K562 (cell line): ENCODE results near the gene ZNF488. TPM values are rescaled to one million over a fixed set of nuclear protein-coding genes. Genes with fewer than 3 reads are reported as not detected.

Source experiments
- ETV1 ChIP-seq: fragments of 450-650 bp; conservative IDR thresholded peaks from 2 replicates; pipeline ENCODE4 v1.6.1; 2016; ENCODE audit warnings: missing genetic modification characterization, control low read depth, low read depth, missing compliant biosample characterization
- FOS ChIP-seq: IDR thresholded peaks from 3 replicates; pipeline ENCODE4 v1.6.1; 2011; ENCODE audit not compliant: insufficient read length; ENCODE audit errors: extremely low read depth
- GABPA ChIP-seq: fragments of 200-800 bp; sonication (Bioruptor generic); conservative IDR thresholded peaks from 2 replicates; pipeline ENCODE4 v1.6.1; 2016; ENCODE audit warnings: low read depth, missing genetic modification characterization, missing compliant biosample characterization
- GATAD2A ChIP-seq: fragments of 450-650 bp; IDR thresholded peaks from 2 replicates; pipeline ENCODE4 v1.6.1; 2017
- NR2F6 ChIP-seq: fragments of 450-650 bp; formaldehyde crosslinking; IDR thresholded peaks from 2 replicates; pipeline ENCODE4 v1.4.0; 2020; ENCODE audit warnings: mild to moderate bottlenecking
- SMARCC2 ChIP-seq: fragments of 450-650 bp; IDR thresholded peaks from 2 replicates; pipeline ENCODE4 v1.6.1; 2017; ENCODE audit warnings: antibody characterized with exemption, moderate library complexity, mild to moderate bottlenecking, low read depth
- TAF1 ChIP-seq: IDR thresholded peaks from 2 replicates; pipeline ENCODE4 v1.6.1; 2011; ENCODE audit warnings: mild to moderate bottlenecking, low read length, moderate library complexity; ENCODE audit not compliant: insufficient read depth, control insufficient read depth, severe bottlenecking; ENCODE audit errors: extremely low read depth
- XRCC4 ChIP-seq: IDR thresholded peaks from one replicate; pipeline ENCODE4 v1.6.1; 2011; ENCODE audit not compliant: insufficient read depth, insufficient read length; ENCODE audit errors: extremely low read depth
- ZNF3 ChIP-seq: fragments of 250-450 bp; sonication (Bioruptor Pico); IDR thresholded peaks from 2 replicates; pipeline ENCODE4 v1.5.0; 2021; ENCODE audit warnings: mild to moderate bottlenecking, moderate library complexity
- polyA plus RNA-seq, 8 experiments: library from polyadenylated mRNA; depleted of rRNA in 4 of 8; stranded (reverse) in 5 of 8; unstranded in 3 of 8; fragments of >200 nt; fragmentation: Nextera tagmentation in 2 of 8; fragmentation: Illumina TruSeq in 1 of 8; extraction: Ambion mirVana in 2 of 8; extraction: Trizol in 1 of 8; gene quantifications; 2 replicates each; pipeline versions ENCODE4 v1.2.1 to v1.2.3, GENCODE V29; 2011 to 2014; ENCODE audit warnings: inconsistent platforms in 1 of 8, missing spikeins in 1 of 8
- total RNA-seq, 7 experiments: library from RNA; depleted of rRNA in 6 of 7; stranded (reverse); fragments of >200 nt in 6 of 7; fragmentation: Illumina TruSeq in 2 of 7; extraction: Trizol in 2 of 7; gene quantifications; 2 replicates each; pipeline versions ENCODE4 v1.2.1 to v1.2.3, GENCODE V29; 2011 to 2021; ENCODE audit warnings: low replicate concordance in 1 of 7
- TF ChIP-seq, protein P1 (sequence below): fragments of 200-600 bp; sonication (generic); IDR thresholded peaks from one replicate; pipeline ENCODE4 v1.6.1; 2012; ENCODE audit warnings: mild to moderate bottlenecking, low read depth, low read length, inconsistent platforms
- TF ChIP-seq, protein P2 (sequence below), 2 experiments: fragments of 200-800 bp in 1 of 2; sonication (Bioruptor generic) in 1 of 2; sonication (generic) in 1 of 2; formaldehyde crosslinking in 1 of 2; IDR thresholded peaks in 1 of 2; conservative IDR thresholded peaks in 1 of 2; 2 replicates each; pipeline versions ENCODE4 v1.5.0 to v1.6.1; 2016 to 2020; ENCODE audit warnings: missing compliant biosample characterization in 1 of 2, missing genetic modification characterization in 1 of 2, missing genetic modification reagents in 1 of 2
- TF ChIP-seq, protein P3 (sequence below): fragments of 250-450 bp; sonication (Bioruptor Pico); IDR thresholded peaks from 2 replicates; pipeline ENCODE4 v1.4.0; 2020; ENCODE audit warnings: mild to moderate bottlenecking

Gene ZNF488
- total and polyA plus RNA-seq, 9 of the 15 experiments (the other 6 are each of a cell fraction or from before 2014, with no cell fraction given) = 0.03 to 0.09 (median 0.05) TPM; not detected in 3

DNA sequence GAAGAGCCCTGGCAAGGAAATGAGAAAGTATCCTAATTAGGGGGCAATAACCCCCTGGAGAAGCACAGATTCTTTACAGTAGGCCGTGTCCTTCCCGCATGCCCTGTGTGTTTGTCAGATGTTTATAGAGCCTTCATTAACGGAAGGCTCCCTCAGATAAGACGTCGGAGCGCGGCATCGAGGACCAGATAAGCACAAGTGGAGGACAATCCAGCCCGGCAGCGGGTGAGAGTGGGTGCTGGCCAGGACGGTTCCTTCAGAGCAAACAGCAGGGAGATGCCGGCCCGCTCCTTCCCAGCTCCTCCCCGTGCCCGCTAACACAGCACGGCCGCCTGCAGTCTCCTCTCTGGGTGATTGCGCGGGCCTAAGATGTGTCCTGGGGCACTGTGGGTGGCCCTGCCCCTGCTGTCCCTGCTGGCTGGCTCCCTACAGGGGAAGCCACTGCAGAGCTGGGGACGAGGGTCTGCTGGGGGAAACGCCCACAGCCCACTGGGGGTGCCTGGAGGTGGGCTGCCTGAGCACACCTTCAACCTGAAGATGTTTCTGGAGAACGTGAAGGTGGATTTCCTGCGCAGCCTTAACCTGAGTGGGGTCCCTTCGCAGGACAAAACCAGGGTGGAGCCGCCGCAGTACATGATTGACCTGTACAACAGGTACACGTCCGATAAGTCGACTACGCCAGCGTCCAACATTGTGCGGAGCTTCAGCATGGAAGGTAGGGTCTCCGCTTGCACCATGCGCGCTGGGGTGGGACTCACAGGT is 61.6 kb downstream of the ZNF488 start, which contains the start of gene GDF2 (continued):
- TF ChIP-seq, protein P1, sequence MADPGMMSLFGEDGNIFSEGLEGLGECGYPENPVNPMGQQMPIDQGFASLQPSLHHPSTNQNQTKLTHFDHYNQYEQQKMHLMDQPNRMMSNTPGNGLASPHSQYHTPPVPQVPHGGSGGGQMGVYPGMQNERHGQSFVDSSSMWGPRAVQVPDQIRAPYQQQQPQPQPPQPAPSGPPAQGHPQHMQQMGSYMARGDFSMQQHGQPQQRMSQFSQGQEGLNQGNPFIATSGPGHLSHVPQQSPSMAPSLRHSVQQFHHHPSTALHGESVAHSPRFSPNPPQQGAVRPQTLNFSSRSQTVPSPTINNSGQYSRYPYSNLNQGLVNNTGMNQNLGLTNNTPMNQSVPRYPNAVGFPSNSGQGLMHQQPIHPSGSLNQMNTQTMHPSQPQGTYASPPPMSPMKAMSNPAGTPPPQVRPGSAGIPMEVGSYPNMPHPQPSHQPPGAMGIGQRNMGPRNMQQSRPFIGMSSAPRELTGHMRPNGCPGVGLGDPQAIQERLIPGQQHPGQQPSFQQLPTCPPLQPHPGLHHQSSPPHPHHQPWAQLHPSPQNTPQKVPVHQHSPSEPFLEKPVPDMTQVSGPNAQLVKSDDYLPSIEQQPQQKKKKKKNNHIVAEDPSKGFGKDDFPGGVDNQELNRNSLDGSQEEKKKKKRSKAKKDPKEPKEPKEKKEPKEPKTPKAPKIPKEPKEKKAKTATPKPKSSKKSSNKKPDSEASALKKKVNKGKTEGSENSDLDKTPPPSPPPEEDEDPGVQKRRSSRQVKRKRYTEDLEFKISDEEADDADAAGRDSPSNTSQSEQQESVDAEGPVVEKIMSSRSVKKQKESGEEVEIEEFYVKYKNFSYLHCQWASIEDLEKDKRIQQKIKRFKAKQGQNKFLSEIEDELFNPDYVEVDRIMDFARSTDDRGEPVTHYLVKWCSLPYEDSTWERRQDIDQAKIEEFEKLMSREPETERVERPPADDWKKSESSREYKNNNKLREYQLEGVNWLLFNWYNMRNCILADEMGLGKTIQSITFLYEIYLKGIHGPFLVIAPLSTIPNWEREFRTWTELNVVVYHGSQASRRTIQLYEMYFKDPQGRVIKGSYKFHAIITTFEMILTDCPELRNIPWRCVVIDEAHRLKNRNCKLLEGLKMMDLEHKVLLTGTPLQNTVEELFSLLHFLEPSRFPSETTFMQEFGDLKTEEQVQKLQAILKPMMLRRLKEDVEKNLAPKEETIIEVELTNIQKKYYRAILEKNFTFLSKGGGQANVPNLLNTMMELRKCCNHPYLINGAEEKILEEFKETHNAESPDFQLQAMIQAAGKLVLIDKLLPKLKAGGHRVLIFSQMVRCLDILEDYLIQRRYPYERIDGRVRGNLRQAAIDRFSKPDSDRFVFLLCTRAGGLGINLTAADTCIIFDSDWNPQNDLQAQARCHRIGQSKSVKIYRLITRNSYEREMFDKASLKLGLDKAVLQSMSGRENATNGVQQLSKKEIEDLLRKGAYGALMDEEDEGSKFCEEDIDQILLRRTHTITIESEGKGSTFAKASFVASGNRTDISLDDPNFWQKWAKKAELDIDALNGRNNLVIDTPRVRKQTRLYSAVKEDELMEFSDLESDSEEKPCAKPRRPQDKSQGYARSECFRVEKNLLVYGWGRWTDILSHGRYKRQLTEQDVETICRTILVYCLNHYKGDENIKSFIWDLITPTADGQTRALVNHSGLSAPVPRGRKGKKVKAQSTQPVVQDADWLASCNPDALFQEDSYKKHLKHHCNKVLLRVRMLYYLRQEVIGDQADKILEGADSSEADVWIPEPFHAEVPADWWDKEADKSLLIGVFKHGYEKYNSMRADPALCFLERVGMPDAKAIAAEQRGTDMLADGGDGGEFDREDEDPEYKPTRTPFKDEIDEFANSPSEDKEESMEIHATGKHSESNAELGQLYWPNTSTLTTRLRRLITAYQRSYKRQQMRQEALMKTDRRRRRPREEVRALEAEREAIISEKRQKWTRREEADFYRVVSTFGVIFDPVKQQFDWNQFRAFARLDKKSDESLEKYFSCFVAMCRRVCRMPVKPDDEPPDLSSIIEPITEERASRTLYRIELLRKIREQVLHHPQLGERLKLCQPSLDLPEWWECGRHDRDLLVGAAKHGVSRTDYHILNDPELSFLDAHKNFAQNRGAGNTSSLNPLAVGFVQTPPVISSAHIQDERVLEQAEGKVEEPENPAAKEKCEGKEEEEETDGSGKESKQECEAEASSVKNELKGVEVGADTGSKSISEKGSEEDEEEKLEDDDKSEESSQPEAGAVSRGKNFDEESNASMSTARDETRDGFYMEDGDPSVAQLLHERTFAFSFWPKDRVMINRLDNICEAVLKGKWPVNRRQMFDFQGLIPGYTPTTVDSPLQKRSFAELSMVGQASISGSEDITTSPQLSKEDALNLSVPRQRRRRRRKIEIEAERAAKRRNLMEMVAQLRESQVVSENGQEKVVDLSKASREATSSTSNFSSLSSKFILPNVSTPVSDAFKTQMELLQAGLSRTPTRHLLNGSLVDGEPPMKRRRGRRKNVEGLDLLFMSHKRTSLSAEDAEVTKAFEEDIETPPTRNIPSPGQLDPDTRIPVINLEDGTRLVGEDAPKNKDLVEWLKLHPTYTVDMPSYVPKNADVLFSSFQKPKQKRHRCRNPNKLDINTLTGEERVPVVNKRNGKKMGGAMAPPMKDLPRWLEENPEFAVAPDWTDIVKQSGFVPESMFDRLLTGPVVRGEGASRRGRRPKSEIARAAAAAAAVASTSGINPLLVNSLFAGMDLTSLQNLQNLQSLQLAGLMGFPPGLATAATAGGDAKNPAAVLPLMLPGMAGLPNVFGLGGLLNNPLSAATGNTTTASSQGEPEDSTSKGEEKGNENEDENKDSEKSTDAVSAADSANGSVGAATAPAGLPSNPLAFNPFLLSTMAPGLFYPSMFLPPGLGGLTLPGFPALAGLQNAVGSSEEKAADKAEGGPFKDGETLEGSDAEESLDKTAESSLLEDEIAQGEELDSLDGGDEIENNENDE = no peak
- no peak for TF ChIP-seq GABPA (tag)
- no peak for TF ChIP-seq ZNF3 (CRISPR knock-in tag)
- TF ChIP-seq, protein P2, sequence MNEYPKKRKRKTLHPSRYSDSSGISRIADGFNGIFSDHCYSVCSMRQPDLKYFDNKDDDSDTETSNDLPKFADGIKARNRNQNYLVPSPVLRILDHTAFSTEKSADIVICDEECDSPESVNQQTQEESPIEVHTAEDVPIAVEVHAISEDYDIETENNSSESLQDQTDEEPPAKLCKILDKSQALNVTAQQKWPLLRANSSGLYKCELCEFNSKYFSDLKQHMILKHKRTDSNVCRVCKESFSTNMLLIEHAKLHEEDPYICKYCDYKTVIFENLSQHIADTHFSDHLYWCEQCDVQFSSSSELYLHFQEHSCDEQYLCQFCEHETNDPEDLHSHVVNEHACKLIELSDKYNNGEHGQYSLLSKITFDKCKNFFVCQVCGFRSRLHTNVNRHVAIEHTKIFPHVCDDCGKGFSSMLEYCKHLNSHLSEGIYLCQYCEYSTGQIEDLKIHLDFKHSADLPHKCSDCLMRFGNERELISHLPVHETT (CRISPR knock-in tag; conservative IDR thresholded peaks at IDR 0.05 in 1 of 2, IDR thresholded peaks at IDR 0.05 in 1 of 2) = no peak
- no peak for TF ChIP-seq SMARCC2
- TF ChIP-seq ETV1 = peak; percentile 43
- no peak for TF ChIP-seq FOS
- TF ChIP-seq, protein P3, sequence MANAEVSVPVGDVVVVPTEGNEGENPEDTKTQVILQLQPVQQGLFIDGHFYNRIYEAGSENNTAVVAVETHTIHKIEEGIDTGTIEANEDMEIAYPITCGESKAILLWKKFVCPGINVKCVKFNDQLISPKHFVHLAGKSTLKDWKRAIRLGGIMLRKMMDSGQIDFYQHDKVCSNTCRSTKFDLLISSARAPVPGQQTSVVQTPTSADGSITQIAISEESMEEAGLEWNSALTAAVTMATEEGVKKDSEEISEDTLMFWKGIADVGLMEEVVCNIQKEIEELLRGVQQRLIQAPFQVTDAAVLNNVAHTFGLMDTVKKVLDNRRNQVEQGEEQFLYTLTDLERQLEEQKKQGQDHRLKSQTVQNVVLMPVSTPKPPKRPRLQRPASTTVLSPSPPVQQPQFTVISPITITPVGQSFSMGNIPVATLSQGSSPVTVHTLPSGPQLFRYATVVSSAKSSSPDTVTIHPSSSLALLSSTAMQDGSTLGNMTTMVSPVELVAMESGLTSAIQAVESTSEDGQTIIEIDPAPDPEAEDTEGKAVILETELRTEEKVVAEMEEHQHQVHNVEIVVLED (CRISPR knock-in tag) = no peak
- TF ChIP-seq TAF1 = no peak
- TF ChIP-seq XRCC4 = no peak
- TF ChIP-seq GATAD2A = no peak
- no peak for TF ChIP-seq NR2F6 (CRISPR knock-in tag)
